Stomach (tissue), 9 donors: ENCODE results near the gene ZNF527. TPM values are rescaled to one million over a fixed set of nuclear protein-coding genes. Genes with fewer than 3 reads are reported as not detected.

Experiments used
- DNase-seq, 2 donors: peaks; one replicate each; pipeline versions ENCODE4 v3.0.0 to v3.0.0-alpha.2; 2013 to 2019
- H3K27ac ChIP-seq, 5 donors: fragments of 200-600 bp in 4 of 5; sonication (generic) in 4 of 5; one replicate each; pipeline ENCODE4 v1.5.1; 2013 to 2019; ENCODE audit warnings: mild to moderate bottlenecking in 1 of 5, moderate library complexity in 1 of 5
- H3K27me3 ChIP-seq, 3 donors: fragments of 200-600 bp; sonication (generic); one replicate each; pipeline ENCODE4 v1.5.1; 2017 to 2019; ENCODE audit warnings: mixed run types in 1 of 3
- H3K36me3 ChIP-seq, 4 donors: fragments of 200-600 bp; sonication (generic); 1 replicate in 3 of 4; 2 replicates in 1 of 4; pipeline ENCODE4 v1.5.1; 2016 to 2019
- H3K4me1 ChIP-seq, 4 donors: fragments of 200-600 bp; sonication (generic); one replicate each; pipeline ENCODE4 v1.5.1; 2016 to 2019
- H3K4me3 ChIP-seq, 4 donors: fragments of 200-600 bp; sonication (generic) in 3 of 4; one replicate each; pipeline ENCODE4 v1.5.1; 2016 to 2019; ENCODE audit warnings: mild to moderate bottlenecking in 1 of 4
- H3K9me3 ChIP-seq, 4 donors: fragments of 200-600 bp; sonication (generic); one replicate each; pipeline ENCODE4 v1.5.1; 2016 to 2019
- CTCF ChIP-seq, 7 experiments: fragments of 450-650 bp in 4 of 7; fragments of 200-600 bp in 3 of 7; sonication (generic) in 3 of 7; IDR thresholded peaks; one replicate each; pipeline ENCODE4 v1.5.1; 2016 to 2019; ENCODE audit warnings: antibody characterized with exemption in 7 of 7, control low read depth in 2 of 7, mild to moderate bottlenecking in 1 of 7
- EP300 ChIP-seq: sonication (generic); formaldehyde crosslinking; IDR thresholded peaks from one replicate; pipeline ENCODE4 v1.6.1; 2017; ENCODE audit warnings: antibody characterized with exemption
- POLR2A ChIP-seq, 4 donors: fragments of 450-650 bp; IDR thresholded peaks; one replicate each; pipeline ENCODE4 v1.6.1; 2016; ENCODE audit warnings: antibody characterized with exemption in 4 of 4, control low read depth in 2 of 4, mild to moderate bottlenecking in 1 of 4, moderate library complexity in 1 of 4
- POLR2AphosphoS5 ChIP-seq, 3 donors: sonication (generic); formaldehyde crosslinking; IDR thresholded peaks; one replicate each; pipeline ENCODE4 v1.6.1; 2016; ENCODE audit warnings: antibody characterized with exemption in 3 of 3
- WGBS, 5 donors: extraction: QIAGEN DNeasy Blood & Tissue Kit in 3 of 5; methylation state at CpG; one replicate each; pipeline versions ENCODE4 v1.1.5 to v1.1.7; 2013 to 2018; 5-methylcytosine and 5-hydroxymethylcytosine counted together
- intact Hi-C: fragments of 100-400 bp; cut with DNase I; formaldehyde crosslinking; loops from one replicate; pipeline ENCODE4 v1.15.1; 2023; ENCODE audit warnings: low total_unique reads
- polyA plus RNA-seq, 3 donors: library from polyadenylated mRNA; stranded (reverse); fragments of 200-250 nt; gene quantifications; one replicate each; pipeline ENCODE4 v1.2.3, GENCODE V29; 2013
- total RNA-seq, 5 donors: library from RNA; depleted of rRNA; stranded (reverse); fragments of >200 nt; gene quantifications; one replicate each; pipeline versions ENCODE4 v1.1.0 to v1.2.3, GENCODE V29; 2014 to 2016
- donor health status: healthy with polysubstance abuse.
- donor health status: Bipolar disorder and iron deficiency.
- donor health status: healthy.

The ZNF527 gene
- total and polyA plus RNA-seq, 8 donors = 2.3 to 20.6 (median 4.9) TPM

DNA sequence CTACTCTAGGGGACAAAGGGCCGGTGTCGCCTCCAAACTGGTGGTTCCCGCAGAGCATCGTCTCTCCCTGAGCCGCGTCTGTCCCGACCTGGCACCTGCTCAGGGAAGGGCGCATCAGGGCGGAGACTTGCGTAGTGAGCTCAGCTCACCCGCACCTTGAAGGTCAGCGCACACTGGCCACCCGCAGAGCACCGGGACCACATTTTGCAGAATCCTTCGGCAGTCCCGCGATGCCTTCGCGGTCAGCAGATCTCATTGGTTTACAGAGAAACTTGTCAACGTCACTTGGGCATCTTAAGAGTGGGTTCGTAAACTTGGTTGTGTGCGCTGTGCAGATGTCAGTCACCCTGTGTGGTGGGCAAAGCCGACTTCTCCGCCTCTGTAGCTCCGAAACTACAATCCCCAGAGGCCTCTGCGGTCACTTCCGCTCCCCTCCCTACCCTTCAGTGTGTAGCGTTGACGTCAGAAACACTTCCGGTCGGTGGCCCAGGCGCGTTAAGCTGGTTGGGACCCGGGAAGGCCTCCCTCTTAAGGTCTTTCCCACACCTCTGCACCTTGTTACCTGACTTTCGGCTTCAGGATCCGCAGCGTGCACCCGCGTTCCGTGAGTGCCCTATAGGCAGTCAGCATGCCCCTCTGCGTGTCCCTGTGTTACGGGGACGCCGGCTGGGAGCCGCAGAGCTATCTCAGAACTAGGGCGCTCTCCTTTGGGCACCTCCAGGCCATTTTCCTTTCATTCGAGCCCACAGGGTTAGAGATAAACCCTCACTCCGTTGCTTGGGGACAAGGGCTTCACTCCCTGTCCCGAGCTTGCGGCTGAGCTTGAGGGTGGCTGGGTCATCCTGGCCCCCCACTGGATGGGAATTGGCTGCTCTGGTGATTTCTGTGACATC lies 36.5 kb upstream of the ZNF527 start:
- no peaks in the 10 kb centered on the region for H3K9me3 ChIP-seq
- peaks cover 9 to 52% (median 29%) of the 10 kb centered on the region in 4 donors for H3K4me1 ChIP-seq
- 5 to 16% (median 7%) methylated on average over 42 to 50 of the region's 50 CpGs for WGBS, 5 donors
- H3K4me3 ChIP-seq = peak overlapping the region; percentile 55 to 94 (median 74)
- H3K27ac ChIP-seq = peak overlapping the region; percentile 84 to 91 (median 88)
- peaks cover under 1 to 16% (median 10%) of the 10 kb centered on the region in 4 donors for H3K36me3 ChIP-seq
- H3K27me3 ChIP-seq = no peaks in the 10 kb centered on the region
- DNase-seq = peak; percentile 94 to 98
- intact Hi-C loops = no loop called here
- TF ChIP-seq CTCF (IDR thresholded peaks at IDR 0.05) (no peak), POLR2A (IDR thresholded peaks at IDR 0.05) (peak in 1 of 4 donors; percentile 38), EP300 (no peak), POLR2AphosphoS5 (IDR thresholded peaks at IDR 0.05) (peak; percentile 77 to 90 (median 88))

GRCh38 chr19:37342753-37343152 lies 28.1 kb upstream of the ZNF527 start:
- peaks cover 8 to 59% (median 54%) of the 10 kb centered on the region in 4 donors for H3K36me3 ChIP-seq
- H3K4me3 ChIP-seq = no peak overlapping the region
- 89 to 99% (median 97%) methylated on average over 4 to 5 of the region's 5 CpGs for WGBS, 5 donors
- peaks cover 0 to 30% (median 12%) of the 10 kb centered on the region in 4 donors for H3K9me3 ChIP-seq
- peaks cover 0 to 21% (median 5%) of the 10 kb centered on the region in 4 donors for H3K4me1 ChIP-seq
- intact Hi-C loops = no loop called here
- H3K27me3 ChIP-seq = no peaks in the 10 kb centered on the region
- DNase-seq = no peak
- no peak overlapping the region for H3K27ac ChIP-seq
- TF ChIP-seq EP300 (no peak), POLR2AphosphoS5 (IDR thresholded peaks at IDR 0.05) (no peak), CTCF (IDR thresholded peaks at IDR 0.05) (no peak), POLR2A (IDR thresholded peaks at IDR 0.05) (no peak)

GRCh38 chr19:37346091-37346490 lies 24.8 kb upstream of the ZNF527 start:
- peaks cover 8 to 87% (median 82%) of the 10 kb centered on the region in 4 donors for H3K36me3 ChIP-seq
- peaks cover 0 to 24% (median 8%) of the 10 kb centered on the region in 4 donors for H3K9me3 ChIP-seq
- DNase-seq = no peak
- intact Hi-C loops = no loop called here
- H3K27ac ChIP-seq = no peak overlapping the region
- H3K27me3 ChIP-seq = no peaks in the 10 kb centered on the region
- 71 to 86% (median 81%) methylated on average over 6 of the region's 6 CpGs for WGBS, 5 donors
- TF ChIP-seq POLR2A (IDR thresholded peaks at IDR 0.05) = no peak
- no peak for TF ChIP-seq EP300
- TF ChIP-seq POLR2AphosphoS5 (IDR thresholded peaks at IDR 0.05) = no peak
- H3K4me1 ChIP-seq = peaks cover 0 to 5% (median 0%) of the 10 kb centered on the region in 4 donors
- H3K4me3 ChIP-seq = no peak overlapping the region

GRCh38 chr19:37348060-37348459 lies 22.8 kb upstream of the ZNF527 start:
- no peaks in the 10 kb centered on the region for H3K27me3 ChIP-seq
- H3K27ac ChIP-seq = no peak overlapping the region
- peaks cover 0 to 22% (median 2%) of the 10 kb centered on the region in 4 donors for H3K9me3 ChIP-seq
- WGBS, 5 donors = 93 to 99% (median 97%) methylated on average over 3 of the region's 3 CpGs
- H3K4me3 ChIP-seq = no peak overlapping the region
- intact Hi-C loops = no loop called here
- peaks cover 8 to 96% (median 91%) of the 10 kb centered on the region in 4 donors for H3K36me3 ChIP-seq
- TF ChIP-seq CTCF (IDR thresholded peaks at IDR 0.05) = no peak
- TF ChIP-seq POLR2AphosphoS5 (IDR thresholded peaks at IDR 0.05) = no peak
- TF ChIP-seq EP300 = no peak
- no peak for TF ChIP-seq POLR2A (IDR thresholded peaks at IDR 0.05)
- no peak for DNase-seq
- peaks cover 0 to 5% (median 0%) of the 10 kb centered on the region in 4 donors for H3K4me1 ChIP-seq
